Breast epithelium (tissue), 3 donors: ENCODE results near the gene NUDT1.

Source experiments
- POLR2A ChIP-seq: fragments of 450-650 bp; IDR thresholded peaks from one replicate; pipeline ENCODE4 v1.6.1; 2016; ENCODE audit warnings: antibody characterized with exemption, mild to moderate bottlenecking, moderate library complexity
- TF ChIP-seq, protein P1 (sequence below), 3 donors: fragments of 450-650 bp; IDR thresholded peaks; one replicate each; pipeline ENCODE4 v1.5.1; 2016 to 2017; ENCODE audit warnings: antibody characterized with exemption in 3 of 3, mild to moderate bottlenecking in 3 of 3, moderate library complexity in 3 of 3

GRCh38 chr7:2261611-2262010, 19.6 kb downstream of the NUDT1 start:
- TF ChIP-seq, protein P1, sequence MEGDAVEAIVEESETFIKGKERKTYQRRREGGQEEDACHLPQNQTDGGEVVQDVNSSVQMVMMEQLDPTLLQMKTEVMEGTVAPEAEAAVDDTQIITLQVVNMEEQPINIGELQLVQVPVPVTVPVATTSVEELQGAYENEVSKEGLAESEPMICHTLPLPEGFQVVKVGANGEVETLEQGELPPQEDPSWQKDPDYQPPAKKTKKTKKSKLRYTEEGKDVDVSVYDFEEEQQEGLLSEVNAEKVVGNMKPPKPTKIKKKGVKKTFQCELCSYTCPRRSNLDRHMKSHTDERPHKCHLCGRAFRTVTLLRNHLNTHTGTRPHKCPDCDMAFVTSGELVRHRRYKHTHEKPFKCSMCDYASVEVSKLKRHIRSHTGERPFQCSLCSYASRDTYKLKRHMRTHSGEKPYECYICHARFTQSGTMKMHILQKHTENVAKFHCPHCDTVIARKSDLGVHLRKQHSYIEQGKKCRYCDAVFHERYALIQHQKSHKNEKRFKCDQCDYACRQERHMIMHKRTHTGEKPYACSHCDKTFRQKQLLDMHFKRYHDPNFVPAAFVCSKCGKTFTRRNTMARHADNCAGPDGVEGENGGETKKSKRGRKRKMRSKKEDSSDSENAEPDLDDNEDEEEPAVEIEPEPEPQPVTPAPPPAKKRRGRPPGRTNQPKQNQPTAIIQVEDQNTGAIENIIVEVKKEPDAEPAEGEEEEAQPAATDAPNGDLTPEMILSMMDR (IDR thresholded peaks at IDR 0.05): no peak
- TF ChIP-seq POLR2A: no peak
